Stimulated activated CD4-positive, alpha-beta T cell treated with anti-CD3 and anti-CD28 coated beads, Interleukin-12 subunit alpha, Interleukin-12 subunit beta, amount 100 ng/mL, for 4 hours (primary cell): ENCODE measurements around the gene C14orf119.

Experiments
- DNase-seq: peaks from one replicate; pipeline ENCODE4 v3.0.0-alpha.2; 2020

C14orf119 gene

DNA sequence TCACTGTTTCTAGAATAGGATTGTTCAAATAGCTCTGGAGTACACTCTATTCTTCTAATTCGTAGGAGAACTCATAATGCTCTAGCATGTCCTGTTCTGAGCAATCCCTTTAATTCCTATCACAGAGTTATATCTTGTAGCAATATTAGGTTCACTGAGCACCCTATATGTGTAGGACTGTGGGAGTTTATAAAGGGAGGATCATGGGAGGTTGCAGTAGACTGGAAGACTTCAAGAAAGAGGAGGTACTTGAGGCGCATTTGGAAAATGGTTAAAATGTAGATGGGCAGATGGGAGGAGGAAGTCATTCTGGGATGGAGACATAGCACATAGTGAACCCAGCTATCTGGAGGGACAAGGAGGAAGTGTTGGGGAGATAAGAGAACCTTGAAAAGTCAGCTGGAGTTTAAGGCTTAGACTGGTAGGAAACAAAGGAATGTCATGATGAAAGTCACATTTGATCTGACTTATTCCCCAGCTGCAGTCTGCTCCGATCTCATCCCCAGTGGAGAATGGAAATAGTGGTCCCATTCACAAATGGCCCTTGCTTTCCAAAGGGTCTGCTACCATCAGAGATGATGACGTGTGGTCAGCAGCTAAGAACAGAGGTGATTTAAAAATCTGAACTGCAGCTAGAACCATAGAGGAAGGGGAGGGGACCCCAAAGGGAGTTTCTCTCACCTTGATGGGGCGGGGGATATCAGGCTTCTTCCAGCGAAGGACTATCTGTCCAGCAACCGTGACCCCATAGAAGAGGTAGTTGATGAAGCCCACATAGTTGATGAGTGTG lies 33.9 kb downstream of the C14orf119 start:
- no peak for DNase-seq

DNA sequence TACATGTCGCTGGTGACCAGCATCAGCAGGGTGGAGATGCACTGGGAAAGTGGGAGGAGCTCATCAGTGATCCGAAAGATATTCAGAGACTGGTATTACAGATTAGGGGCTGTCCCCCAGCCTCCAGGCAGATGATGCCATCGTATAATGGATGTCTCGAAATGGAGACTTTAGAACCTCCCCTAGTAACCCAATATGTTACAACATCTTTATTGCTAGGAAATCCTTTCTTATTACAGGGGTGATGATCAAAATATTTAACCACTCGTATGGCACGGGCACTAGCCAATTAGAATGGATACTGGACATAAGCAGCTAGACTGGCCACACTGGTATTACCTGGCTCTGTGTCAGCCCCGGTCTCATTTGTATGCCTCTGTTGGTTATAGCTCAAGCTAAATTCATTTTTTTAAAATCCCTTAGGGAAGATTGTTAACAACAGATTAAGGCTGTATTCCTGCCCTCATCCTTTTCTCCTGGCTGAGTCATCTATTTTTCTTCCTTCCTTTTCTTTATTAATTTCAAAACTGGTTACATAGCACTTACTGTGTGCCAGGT lies 34.5 kb downstream of the C14orf119 start:
- no peak for DNase-seq

DNA sequence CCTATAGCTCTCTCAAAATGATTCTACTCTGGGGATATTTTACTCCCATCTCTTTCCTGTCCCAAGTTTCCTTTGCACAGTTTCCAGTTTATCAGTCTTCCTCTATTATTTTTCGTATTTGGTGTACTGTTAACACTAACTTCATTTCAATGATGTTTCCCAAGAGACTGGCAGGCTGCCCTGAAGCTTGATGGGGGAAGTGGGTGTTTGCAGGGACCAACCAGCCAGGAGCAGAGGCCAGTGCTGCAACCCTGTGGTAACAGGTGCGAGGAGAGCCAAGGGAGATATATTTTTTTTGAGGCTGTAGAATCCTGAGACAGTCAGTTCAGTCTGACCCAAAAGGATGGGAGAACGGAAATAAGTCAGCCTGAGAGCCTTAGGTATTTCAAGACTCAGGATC lies 35.6 kb downstream of the C14orf119 start:
- DNase-seq = no peak

DNA sequence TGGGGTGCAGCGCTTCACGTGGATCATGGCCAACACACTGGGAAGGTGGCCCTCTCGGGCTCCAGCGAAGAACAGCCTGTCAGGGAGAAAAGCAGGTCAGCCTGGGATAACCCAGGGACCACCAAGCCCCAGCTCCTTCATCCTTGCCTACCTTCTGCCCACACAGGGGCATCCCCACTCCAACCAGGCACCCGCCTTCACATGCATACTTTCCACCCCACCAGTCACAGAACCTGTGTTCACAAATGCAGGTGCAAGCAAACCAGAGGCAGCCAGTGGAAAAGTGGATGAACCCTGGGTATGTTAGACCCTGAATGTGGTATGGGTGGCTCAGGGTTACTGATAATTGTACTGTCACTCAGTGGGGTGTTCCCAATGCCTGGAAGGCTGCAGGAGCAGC lies 36.2 kb downstream of the C14orf119 start:
- DNase-seq = no peak

DNA sequence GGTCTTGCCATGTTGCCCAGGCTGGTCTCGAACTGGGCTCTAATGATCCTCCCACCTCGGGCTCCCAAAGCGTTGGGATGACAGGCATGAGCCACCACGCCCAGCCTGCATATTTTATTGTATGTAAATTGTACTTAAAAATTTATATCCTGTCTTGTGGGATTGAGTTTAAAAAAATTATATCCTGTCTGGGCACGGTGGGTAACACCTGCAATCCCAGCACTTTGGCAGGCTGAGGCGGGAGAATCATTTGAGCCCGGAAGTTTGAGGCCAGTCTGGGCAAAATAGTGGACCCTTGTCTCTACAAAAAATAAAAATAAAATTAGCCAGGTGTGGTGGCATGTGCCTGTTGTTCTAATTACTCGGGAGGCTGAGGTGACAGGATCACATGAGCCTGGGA lies 37.7 kb downstream of the C14orf119 start:
- DNase-seq = no peak

DNA sequence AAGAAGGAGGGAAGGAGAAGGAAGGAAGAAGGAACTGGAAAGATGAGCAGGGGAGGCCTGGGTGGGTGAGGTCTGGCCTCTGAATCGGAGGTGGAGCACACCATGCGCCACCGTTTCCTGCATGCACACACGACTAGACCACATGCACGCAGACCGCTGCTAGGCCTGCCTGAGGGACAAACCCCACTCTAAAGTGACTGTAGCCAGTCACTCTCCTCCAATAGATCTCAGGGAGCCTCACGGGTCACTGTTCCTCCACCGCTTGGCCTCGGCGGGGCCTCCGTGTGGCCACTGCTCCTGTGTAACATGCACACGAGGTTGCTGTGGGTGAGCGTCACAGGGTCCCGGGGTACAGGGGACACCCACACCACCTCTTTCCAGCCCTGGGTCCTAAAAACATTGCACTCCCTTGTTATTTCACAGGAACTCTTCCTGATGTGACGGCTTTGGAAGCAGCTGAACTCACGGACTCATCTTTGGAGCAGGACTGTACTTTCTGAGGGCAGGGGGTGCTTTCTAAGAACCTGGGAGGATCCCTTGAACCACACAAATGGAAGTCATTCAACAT lies 41.3 kb downstream of the C14orf119 start:
- DNase-seq = no peak

DNA sequence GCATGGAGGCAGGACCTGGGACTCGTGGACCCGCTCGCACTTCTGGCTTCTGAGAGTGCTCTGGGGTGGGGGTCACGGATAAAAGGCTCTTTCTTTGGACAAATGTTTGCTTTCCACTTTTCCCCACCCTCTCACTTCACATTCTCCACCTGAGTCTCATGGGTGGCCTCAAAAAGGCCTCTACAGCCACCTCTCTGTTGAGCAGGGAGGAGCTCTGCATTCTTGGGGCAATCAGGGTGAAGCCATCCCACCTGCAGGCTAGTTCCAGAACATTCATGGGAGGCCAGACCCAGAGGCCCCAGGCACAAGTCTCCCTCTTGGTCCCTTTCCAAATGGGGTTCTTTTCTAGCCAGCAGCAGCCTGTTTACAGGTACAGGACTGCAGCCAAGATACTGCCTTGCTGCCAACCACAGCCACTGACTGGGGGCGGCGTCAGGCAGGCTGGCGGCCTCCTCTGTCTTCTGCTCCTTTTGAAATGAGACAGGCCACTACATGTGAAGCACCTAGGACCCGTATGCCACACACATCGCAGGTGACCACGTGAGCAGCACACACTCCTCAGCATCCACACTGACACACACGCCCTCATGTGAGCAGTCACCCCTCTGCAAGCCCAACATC lies 42.0 kb downstream of the C14orf119 start:
- DNase-seq = no peak

DNA sequence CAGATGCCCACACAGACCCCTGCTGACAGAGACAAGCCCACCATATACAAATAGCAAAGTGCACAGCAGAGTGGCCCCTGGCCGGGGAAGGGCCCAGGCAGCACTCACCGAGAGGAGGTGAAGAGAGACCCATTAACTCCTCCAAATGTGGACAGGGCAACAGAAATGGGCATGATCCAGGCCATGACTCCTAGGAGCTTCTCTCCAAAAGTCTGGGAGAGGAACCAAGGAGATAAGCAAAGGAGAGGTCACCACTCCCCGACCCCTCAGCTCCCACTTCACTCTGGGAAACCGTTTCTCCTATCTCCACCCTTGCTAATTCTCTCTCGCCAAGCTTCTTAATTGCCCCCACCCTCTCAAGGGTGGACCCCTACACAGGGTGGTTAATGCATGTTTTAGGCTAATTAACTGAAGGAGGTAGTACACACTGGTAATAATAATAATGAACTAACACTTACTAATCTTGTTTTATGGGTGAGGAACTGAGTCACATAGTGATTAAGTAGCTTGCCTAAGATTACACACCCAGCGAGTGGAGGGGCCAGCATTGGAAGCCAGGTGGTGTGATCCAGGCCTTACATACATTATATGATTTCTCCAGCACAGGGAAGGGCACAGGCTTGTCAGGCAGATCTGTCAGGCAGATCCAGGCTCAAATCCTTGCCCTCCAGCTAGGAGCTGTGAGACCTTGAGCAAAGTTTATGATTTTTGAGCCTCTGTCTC lies 42.7 kb downstream of the C14orf119 start:
- DNase-seq = no peak

DNA sequence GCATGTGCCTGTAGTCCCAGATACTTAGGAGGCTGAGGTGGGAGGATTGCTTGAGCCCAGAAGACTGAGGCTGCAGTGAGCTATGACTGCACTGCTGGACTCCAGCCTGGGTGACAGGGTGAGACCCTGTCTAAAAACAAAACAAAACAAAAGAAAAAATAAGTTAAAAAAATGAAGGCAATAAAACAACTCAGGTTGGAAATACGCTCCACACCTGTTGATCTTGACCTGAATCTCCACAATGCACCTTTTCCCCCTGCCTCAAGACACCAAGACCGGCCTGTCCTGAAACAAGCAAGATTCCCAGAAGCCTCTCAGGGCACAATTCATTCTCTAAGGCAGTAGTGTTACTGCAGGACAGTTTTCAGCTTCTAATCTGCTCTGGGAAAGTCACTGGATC lies 44.6 kb downstream of the C14orf119 start:
- no peak for DNase-seq

DNA sequence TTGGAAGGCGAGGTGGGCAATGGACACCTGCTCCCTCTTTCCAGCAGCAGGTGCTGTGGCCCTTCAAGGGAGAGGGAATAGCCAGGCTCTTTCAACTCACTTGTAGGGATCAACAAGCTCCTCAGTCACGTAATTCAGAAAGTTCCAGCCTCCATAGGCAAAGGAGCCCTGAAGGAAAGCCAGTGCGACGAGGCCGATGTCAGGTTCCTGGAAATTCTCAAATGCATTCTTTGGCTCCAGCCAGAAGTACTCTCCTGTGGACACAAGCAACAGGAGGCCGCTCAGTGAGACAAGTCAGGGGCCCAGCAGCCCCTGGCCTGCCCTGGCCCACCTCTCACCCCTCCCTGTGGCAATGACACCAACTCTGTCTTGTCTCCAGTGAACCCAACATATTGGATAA lies 45.1 kb downstream of the C14orf119 start:
- no peak for DNase-seq

DNA sequence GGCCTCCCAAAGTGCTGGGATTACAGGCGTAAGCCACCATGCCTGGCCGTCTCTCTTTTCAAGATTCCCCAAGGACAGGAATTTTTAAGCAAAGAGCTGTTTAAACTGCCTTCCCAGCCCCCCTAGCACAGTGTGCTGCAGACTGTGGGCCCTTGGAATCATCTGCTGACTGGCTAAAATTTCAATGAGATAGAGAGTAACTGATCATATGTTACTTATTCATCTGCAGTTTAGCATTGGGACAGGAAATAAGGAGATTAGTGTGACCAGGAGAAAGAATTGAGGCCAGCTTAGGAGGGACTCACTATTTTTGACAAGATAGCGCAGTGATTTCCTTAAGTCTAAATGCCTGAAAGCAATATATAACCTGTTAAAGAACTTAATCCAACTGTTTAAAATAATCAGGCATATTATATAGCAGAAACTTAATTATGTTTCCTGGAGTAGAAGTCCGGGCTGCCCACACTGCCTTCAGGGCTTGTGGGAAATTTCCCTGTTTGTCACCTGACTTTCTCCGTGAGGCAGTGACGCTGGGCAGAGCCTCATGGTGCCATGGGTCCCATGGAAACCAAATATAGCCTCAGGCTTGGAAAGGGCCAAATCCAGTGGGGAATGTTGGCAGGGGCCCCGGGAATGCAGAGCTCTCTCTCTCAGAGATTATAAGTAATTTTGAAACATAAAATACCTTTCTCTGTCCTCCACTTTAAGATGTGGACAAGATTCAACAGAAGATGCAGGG lies 46.6 kb downstream of the C14orf119 start:
- DNase-seq = no peak

DNA sequence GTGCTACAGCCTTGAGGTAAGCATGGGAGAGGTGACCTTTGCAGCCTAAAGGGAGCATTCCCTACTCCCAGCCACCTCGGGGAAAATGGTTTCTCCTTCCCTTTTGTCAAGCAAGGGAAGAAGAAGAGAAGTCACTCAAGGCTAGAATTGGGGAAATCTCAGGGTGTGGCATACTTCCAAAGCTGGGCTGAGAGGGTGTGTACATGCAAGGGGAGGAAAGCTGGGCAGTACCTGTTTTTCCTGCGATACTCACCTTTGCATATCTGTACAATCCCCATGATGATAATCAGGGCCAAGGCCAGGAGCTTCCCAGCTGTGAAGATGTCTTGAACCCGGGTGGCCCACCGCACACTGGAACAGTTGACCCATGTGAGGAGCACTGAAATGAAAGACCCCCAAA lies 47.5 kb downstream of the C14orf119 start:
- DNase-seq = no peak

DNA sequence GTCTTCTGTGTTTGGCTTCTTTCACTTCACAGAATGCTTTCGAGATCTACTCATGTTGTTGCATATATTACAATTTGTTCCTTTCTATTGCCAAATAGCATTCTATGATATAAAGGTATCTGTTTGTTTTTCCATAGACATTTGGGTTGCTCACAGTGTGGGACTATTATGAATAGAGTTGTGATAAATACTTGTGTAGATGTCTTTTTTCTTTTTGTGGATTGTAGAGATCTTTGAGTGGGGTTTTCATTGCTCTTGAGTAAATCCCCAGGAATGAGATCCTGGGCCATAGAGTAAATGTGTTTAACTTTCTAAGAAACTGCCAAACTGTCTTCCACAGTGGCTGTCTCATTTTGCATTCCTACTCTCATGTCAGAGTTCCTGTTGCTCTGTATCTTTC lies 48.6 kb downstream of the C14orf119 start:
- DNase-seq = no peak

DNA sequence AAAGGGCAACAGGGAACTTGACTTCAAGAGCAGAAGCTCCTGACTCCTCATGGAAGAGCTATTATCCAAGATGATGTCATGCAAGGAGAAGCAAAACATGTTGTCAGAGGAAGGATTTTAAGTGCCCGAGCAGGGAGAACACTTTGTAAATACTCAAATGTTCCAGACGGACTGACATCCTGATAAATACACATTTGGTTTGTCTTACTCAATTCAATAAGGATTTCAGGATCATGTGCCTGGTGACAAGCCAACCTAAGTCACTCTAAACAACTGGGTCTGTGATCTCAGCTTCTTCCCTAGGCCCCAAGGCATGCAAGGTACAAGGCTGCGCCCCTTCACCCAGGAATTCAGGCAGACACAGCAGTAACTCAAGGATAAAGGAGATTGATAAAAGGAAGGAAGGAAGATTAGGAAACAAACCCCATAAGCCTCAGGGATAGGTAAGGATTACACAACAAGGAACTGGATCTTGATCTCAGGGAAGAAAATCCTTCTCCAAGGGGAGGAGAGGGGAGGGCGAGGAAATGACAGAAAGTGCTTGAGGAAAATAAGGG lies 50.6 kb downstream of the C14orf119 start:
- DNase-seq = no peak

DNA sequence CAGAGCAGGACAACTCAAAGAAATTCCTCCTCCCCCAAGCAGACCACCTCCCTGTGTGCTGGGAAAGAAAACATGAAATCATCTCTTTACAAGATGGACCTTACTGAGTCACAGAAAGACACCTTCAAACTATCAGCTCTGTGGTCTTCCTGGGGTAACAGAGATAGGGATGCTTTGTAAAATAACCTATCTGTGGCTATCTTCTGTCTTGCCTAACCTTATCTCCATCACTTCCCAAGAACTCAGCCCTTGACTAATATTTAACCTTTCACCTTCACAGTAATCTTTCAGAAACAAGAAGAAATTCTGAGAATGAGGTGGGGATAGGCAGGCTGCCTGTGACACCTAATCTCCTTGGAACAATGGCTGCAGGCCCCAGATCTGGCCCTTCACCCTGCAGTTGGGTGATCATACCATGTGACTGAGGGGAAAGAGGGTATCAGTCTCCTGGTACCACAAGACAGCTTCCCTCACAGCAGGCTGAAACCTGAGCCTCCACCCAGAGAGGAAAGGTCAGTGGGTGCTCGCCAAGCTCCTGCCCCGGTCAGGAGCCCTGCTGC lies 51.1 kb downstream of the C14orf119 start:
- no peak for DNase-seq

DNA sequence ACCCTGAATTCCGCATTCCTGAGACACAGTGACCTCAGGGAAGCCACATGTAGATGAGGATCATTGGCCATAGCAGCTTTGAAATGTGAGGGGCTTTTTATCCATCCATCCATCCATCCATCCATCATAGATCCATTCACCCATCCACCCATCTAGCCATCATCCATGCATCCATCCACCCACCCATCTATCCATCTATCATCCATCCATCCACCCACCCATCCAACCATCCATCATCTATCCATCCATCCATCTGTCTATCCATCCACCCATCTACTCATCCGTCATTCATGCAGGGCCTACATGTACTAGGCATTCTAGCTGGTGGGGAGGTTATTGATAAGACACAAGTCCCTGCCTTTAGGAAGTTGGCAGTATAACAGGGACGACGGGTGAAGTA lies 51.7 kb downstream of the C14orf119 start:
- no peak for DNase-seq

DNA sequence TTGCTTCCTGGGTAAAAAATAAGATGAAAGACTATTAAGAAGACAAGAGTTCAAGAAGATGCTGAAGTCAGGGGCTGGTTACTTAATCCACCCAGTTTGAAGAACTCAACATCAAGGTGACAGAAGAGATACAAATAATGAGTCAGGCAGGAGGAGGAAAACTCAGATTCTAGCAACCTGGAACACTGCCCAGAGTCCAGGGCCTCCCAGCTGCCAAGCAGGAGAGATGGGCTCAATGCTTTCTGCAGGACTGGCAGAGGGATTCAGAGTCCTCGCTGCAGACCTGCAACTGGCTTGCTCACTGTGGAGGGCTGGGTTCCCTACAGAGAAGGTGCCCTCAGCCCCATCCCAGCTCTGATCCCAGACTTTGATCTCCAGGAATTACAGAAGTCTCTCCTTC lies 52.4 kb downstream of the C14orf119 start:
- DNase-seq = no peak

DNA sequence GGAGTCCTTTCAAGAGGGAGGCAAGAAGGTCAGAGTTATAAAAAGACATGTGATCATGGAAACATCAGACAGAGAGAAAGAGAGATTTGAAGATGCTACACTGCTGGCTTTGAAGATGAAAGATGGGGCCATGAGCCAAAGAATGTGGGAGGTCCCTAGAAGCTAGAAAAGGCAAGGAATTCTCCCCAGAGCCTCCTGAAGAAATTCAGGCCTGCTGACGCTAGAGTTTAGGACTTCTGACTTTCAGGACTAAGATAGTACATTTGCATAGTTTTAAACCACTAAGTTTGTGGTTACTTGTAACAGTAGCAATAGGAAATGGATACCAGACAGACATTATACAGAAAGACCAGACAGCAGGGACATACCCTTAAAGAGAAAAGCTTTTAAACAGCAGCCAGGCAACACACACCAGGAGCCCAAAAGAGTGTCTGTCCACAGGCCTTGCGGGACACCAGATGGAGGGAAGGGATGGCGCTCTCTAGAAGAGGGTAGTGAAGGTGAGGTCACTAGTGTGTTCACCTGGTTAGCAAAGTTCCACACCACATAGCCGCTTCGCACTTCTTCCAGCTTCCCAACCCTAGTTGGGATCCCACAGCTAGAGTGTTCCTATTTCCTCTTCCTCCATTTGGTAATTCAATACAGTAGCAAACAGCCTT lies 53.4 kb downstream of the C14orf119 start:
- no peak for DNase-seq

DNA sequence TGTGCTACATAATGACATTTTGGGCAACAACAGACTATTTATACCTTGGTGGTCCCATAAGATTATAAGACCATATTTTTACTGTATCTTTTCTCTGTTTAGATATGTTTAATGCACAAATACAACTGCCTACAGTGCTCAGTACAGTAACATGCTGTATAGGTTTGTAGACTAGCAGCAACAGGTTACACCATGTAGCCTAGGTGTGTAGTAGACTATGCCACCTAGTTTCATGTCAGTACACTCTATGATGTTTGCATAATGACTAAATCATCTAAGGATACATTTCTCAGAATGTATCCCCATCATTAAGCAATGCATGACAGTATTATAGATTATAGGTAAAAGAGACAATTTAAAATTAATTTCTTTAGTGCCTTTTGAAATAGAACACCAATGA lies 54.4 kb downstream of the C14orf119 start:
- no peak for DNase-seq
